ENCODE data around the gene SLC27A2. TPM values are rescaled to one million over a fixed set of nuclear protein-coding genes. Genes with fewer than 3 reads are reported as not detected.

The SLC27A2 gene
- total and polyA plus RNA-seq, 2 donors (not counting 1 experiment from before 2014, with no cell fraction given), result 0.39 to 0.49 TPM

DNA sequence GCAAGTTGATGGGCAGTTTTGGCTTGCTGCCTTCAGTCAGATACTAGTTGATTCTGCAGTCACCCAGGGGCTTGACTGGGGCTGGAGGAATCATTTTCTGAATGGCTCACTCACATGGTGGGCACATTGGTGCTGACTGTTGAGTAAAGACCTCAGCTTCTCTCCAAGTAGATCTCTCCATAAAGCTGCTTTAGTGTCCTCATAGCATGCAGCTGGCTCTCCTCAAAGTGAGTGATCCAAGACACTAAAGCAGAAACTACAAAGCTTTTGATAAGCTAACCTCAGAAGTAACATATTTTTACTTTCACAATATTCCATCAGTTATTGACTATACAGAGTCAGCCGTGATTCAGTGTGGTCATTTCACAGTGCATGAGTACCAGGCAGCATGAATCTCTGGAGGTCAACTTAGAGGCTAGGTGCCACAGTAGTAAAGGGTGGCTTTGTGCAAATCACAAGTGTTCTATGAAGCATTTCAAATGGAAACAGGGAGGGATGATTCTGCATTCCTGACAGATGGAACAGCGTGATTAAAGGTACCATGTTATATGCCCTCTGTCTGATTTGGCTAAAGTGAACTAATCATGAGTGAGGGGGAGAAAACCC, 38.6 kb upstream of the SLC27A2 start:
- no peak for ATAC-seq (ENCODE audit: low read depth)

More for the DNA sequence above, 38.6 kb upstream of the SLC27A2 start:
- H3K4me3 ChIP-seq (ENCODE audit: control extremely low read depth in 1 of 5, extremely low read depth in 1 of 5, insufficient read depth in 1 of 5, low read depth in 2 of 5, low read length in 4 of 5), result no peak overlapping the region
- ChIA-PET POLR2A (no interaction called here), CTCF (interaction anchor here (1.1 kb wide), 1 partner anchor 1281 kb away, joined by 3 read pairs; no protein-coding TSS in a partner anchor)
- no peak overlapping the region for H2AFZ ChIP-seq (ENCODE audit: insufficient read depth, low read depth, low read length, poor library complexity, severe bottlenecking)
- Mint-ChIP-seq H3K4me1 (peaks cover 4% of the 10 kb centered on the region), H3K4me3 (no peak overlapping the region), H3K27ac (no peak overlapping the region), H3K9me3 (ENCODE audit: insufficient read depth) (no peaks in the 10 kb centered on the region), H3K27me3 (no peaks in the 10 kb centered on the region)
- no peaks in the 10 kb centered on the region for H4K20me1 ChIP-seq (ENCODE audit: control insufficient read depth, insufficient read depth, low read length, poor library complexity, severe bottlenecking)
- TF ChIP-seq, protein P1, sequence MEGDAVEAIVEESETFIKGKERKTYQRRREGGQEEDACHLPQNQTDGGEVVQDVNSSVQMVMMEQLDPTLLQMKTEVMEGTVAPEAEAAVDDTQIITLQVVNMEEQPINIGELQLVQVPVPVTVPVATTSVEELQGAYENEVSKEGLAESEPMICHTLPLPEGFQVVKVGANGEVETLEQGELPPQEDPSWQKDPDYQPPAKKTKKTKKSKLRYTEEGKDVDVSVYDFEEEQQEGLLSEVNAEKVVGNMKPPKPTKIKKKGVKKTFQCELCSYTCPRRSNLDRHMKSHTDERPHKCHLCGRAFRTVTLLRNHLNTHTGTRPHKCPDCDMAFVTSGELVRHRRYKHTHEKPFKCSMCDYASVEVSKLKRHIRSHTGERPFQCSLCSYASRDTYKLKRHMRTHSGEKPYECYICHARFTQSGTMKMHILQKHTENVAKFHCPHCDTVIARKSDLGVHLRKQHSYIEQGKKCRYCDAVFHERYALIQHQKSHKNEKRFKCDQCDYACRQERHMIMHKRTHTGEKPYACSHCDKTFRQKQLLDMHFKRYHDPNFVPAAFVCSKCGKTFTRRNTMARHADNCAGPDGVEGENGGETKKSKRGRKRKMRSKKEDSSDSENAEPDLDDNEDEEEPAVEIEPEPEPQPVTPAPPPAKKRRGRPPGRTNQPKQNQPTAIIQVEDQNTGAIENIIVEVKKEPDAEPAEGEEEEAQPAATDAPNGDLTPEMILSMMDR (IDR thresholded peaks at IDR 0.05), result no peak
- no peak for TF ChIP-seq EZH2 (IDR thresholded peaks at IDR 0.05; ENCODE audit: borderline replicate concordance, insufficient read depth, low read depth, low read length, poor library complexity, severe bottlenecking)
- no peaks in the 10 kb centered on the region for H3K27me3 ChIP-seq (replicated peaks in 1 of 4; ENCODE audit: control extremely low read depth in 1 of 4, control insufficient read depth in 3 of 4, insufficient read depth in 4 of 4, low read length in 3 of 4)
- H3K36me3 ChIP-seq (replicated peaks in 1 of 2; ENCODE audit: control extremely low read depth in 1 of 2, control insufficient read depth in 1 of 2, extremely low read depth in 1 of 2, insufficient read depth in 2 of 2, low read length in 1 of 2), result no peaks in the 10 kb centered on the region
- no peak overlapping the region for H3K9ac ChIP-seq (ENCODE audit: low read length)
- no peaks in the 10 kb centered on the region for H3K9me3 ChIP-seq (ENCODE audit: control extremely low read depth in 1 of 3, control insufficient read depth in 2 of 3, insufficient read depth in 1 of 3, low read length in 2 of 3)
- no peak for DNase-seq
- 94% methylated on average over 2 of the region's 2 CpGs for WGBS (ENCODE audit: insufficient coverage)
- H3K4me2 ChIP-seq (replicated peaks; ENCODE audit: low read depth, low read length, poor library complexity, severe bottlenecking), result no peak overlapping the region
- H3K79me2 ChIP-seq (ENCODE audit: control insufficient read depth, insufficient read depth, low read length), result no peaks in the 10 kb centered on the region
- intact Hi-C loops (cut with micrococcal nuclease), result loop anchor here (10.0 kb wide), 2 partner anchors 999 to 1789 kb away; no protein-coding TSS in a partner anchor
- no peak overlapping the region for H3K27ac ChIP-seq (ENCODE audit: low read length in 2 of 2)
- H3K4me1 ChIP-seq (ENCODE audit: control insufficient read depth in 2 of 2, insufficient read depth in 2 of 2, low read length in 2 of 2), result no peaks in the 10 kb centered on the region

All from B cell (primary cell).